ENCODE data around the gene WAS. TPM values are rescaled to one million over a fixed set of nuclear protein-coding genes. Genes with fewer than 3 reads are reported as not detected.

WAS gene
- total RNA-seq, 1 experiment from 2014 or later: 0.43 TPM

GRCh38 chrX:48700246-48700645 is 16.6 kb downstream of the WAS start:
- no peak overlapping the region for H3K27ac Mint-ChIP-seq (ENCODE audit: unreplicated experiment)
- H3K9me3 Mint-ChIP-seq (ENCODE audit: unreplicated experiment): no peaks in the 10 kb centered on the region
- ChIA-PET CTCF (no interaction called here), POLR2A (no interaction called here)
- intact Hi-C loops (cut with micrococcal nuclease; ENCODE audit: unreplicated experiment): no loop called here
- no peak for DNase-seq
- no peaks in the 10 kb centered on the region for H3K27me3 ChIP-seq (replicated peaks; ENCODE audit: control insufficient read depth, insufficient read depth, low read length)
- no peak overlapping the region for H3K4me3 Mint-ChIP-seq (ENCODE audit: unreplicated experiment)
- H3K4me1 ChIP-seq: 0 out of 2 replicates have a peak, but pooled peaks cover 4% of the 10 kb centered on the region
- H3K36me3 Mint-ChIP-seq (ENCODE audit: insufficient read depth, unreplicated experiment): peaks cover 29% of the 10 kb centered on the region
- no peaks in the 10 kb centered on the region for H3K36me3 ChIP-seq (ENCODE audit: control insufficient read depth, insufficient read depth, low read length)
- H3K4me3 ChIP-seq (ENCODE audit: low read depth, low read length): no peak overlapping the region
- H3K4me1 Mint-ChIP-seq (ENCODE audit: low read depth, unreplicated experiment): peaks cover 14% of the 10 kb centered on the region
- no peak for TF ChIP-seq CTCF (IDR thresholded peaks at IDR 0.05; ENCODE audit: insufficient read depth in 1 of 2, low read depth in 1 of 2, low read length in 1 of 2, severe bottlenecking in 1 of 2, unreplicated experiment in 1 of 2)
- no peaks in the 10 kb centered on the region for H3K9me3 ChIP-seq
- no TSS peak for BruUV-seq (replicated peaks)
- H3K27me3 Mint-ChIP-seq (ENCODE audit: insufficient read depth, unreplicated experiment): no peaks in the 10 kb centered on the region

- H3K27me3 Mint-ChIP-seq (ENCODE audit: insufficient read depth, unreplicated experiment): no peaks in the 10 kb centered on the region
- ChIA-PET POLR2A (no interaction called here), CTCF (no interaction called here)
- H3K4me1 Mint-ChIP-seq (ENCODE audit: low read depth, unreplicated experiment): peaks cover 14% of the 10 kb centered on the region
- no peak for DNase-seq
- Histone ChIP-seq H3K9me3 (no peaks in the 10 kb centered on the region), H3K4me1 (0 out of 2 replicates have a peak, but pooled peaks cover 4% of the 10 kb centered on the region), H3K4me3 (ENCODE audit: low read depth, low read length) (no peak overlapping the region), H3K27me3 (replicated peaks; ENCODE audit: control insufficient read depth, insufficient read depth, low read length) (no peaks in the 10 kb centered on the region), H3K36me3 (ENCODE audit: control insufficient read depth, insufficient read depth, low read length) (no peaks in the 10 kb centered on the region)
- H3K36me3 Mint-ChIP-seq (ENCODE audit: insufficient read depth, unreplicated experiment): peaks cover 25% of the 10 kb centered on the region
- BruUV-seq (replicated peaks): no TSS peak
- intact Hi-C loops (cut with micrococcal nuclease; ENCODE audit: unreplicated experiment): no loop called here
- no peak overlapping the region for H3K4me3 Mint-ChIP-seq (ENCODE audit: unreplicated experiment)
- no peak for TF ChIP-seq CTCF (IDR thresholded peaks at IDR 0.05; ENCODE audit: insufficient read depth in 1 of 2, low read depth in 1 of 2, low read length in 1 of 2, severe bottlenecking in 1 of 2, unreplicated experiment in 1 of 2)
- H3K27ac Mint-ChIP-seq (ENCODE audit: unreplicated experiment): no peak overlapping the region
- H3K9me3 Mint-ChIP-seq (ENCODE audit: unreplicated experiment): no peaks in the 10 kb centered on the region
Observed at GRCh38 chrX:48700951-48701653, 17.5 kb downstream of the WAS start.

GRCh38 chrX:48702032-48702431 is 18.4 kb downstream of the WAS start:
- H3K36me3 ChIP-seq (ENCODE audit: control insufficient read depth, insufficient read depth, low read length): no peaks in the 10 kb centered on the region
- H3K36me3 Mint-ChIP-seq (ENCODE audit: insufficient read depth, unreplicated experiment): peaks cover 22% of the 10 kb centered on the region
- DNase-seq: no peak
- no peaks in the 10 kb centered on the region for H3K9me3 ChIP-seq
- no peak overlapping the region for H3K4me3 Mint-ChIP-seq (ENCODE audit: unreplicated experiment)
- ChIA-PET POLR2A (no interaction called here), CTCF (no interaction called here)
- no peak for TF ChIP-seq CTCF (IDR thresholded peaks at IDR 0.05; ENCODE audit: insufficient read depth in 1 of 2, low read depth in 1 of 2, low read length in 1 of 2, severe bottlenecking in 1 of 2, unreplicated experiment in 1 of 2)
- no peaks in the 10 kb centered on the region for H3K9me3 Mint-ChIP-seq (ENCODE audit: unreplicated experiment)
- H3K27me3 ChIP-seq (replicated peaks; ENCODE audit: control insufficient read depth, insufficient read depth, low read length): no peaks in the 10 kb centered on the region
- no peak overlapping the region for H3K27ac Mint-ChIP-seq (ENCODE audit: unreplicated experiment)
- H3K4me3 ChIP-seq (ENCODE audit: low read depth, low read length): no peak overlapping the region
- intact Hi-C loops (cut with micrococcal nuclease; ENCODE audit: unreplicated experiment): no loop called here
- BruUV-seq (replicated peaks): no TSS peak
- H3K27me3 Mint-ChIP-seq (ENCODE audit: insufficient read depth, unreplicated experiment): no peaks in the 10 kb centered on the region
- peaks cover 14% of the 10 kb centered on the region for H3K4me1 Mint-ChIP-seq (ENCODE audit: low read depth, unreplicated experiment)
- H3K4me1 ChIP-seq: 0 out of 2 replicates have a peak, but pooled peaks cover 4% of the 10 kb centered on the region

Data from Caco-2 (cell line).